HepG2 (cell line): ENCODE results near the gene ZNF235.
"Not testable (repeated sequence)": the region's sequence is repeated elsewhere in the genome, so short reads cannot be mapped to it uniquely, and the experiment has no call there.

Experiments
- BHLHE40 ChIP-seq: IDR thresholded peaks from 2 replicates; pipeline ENCODE4 v1.6.1; 2011; ENCODE audit warnings: low read length, improper control_type of control experiment
- EP300 ChIP-seq, 3 experiments: sonication (generic) in 1 of 3; formaldehyde crosslinking in 1 of 3; IDR thresholded peaks; 2 replicates each; pipeline versions ENCODE4 v1.5.1 to v1.6.1; 2011 to 2020; ENCODE audit warnings: low read depth in 2 of 3, low read length in 2 of 3, borderline replicate concordance in 1 of 3, improper control_type of control experiment in 1 of 3, mild to moderate bottlenecking in 1 of 3, missing genetic modification reagents in 1 of 3, moderate library complexity in 1 of 3
- NR2F2 ChIP-seq: IDR thresholded peaks from 2 replicates; pipeline ENCODE4 v1.6.1; 2012; ENCODE audit warnings: low read depth, inconsistent platforms, borderline replicate concordance
- PAWR ChIP-seq: sonication (generic); formaldehyde crosslinking; IDR thresholded peaks from 2 replicates; pipeline ENCODE4 v1.4.0; 2020; ENCODE audit warnings: missing genetic modification reagents, mild to moderate bottlenecking, borderline replicate concordance
- REST ChIP-seq, 2 experiments: IDR thresholded peaks; 2 replicates each; pipeline ENCODE4 v1.6.1; 2011 to 2012; ENCODE audit warnings: low read length in 2 of 2, borderline replicate concordance in 1 of 2, low read depth in 1 of 2, mild to moderate bottlenecking in 1 of 2, moderate library complexity in 1 of 2
- RNF2 ChIP-seq: fragments of 450-650 bp; conservative IDR thresholded peaks from 2 replicates; pipeline ENCODE4 v1.6.1; 2016; ENCODE audit warnings: low read depth
- ZNF138 ChIP-seq: sonication (generic); formaldehyde crosslinking; IDR thresholded peaks from 2 replicates; pipeline ENCODE4 v1.5.0; 2020; ENCODE audit warnings: mild to moderate bottlenecking, low read depth, missing genetic modification reagents
- ZNF207 ChIP-seq: fragments of 450-650 bp; IDR thresholded peaks from 2 replicates; pipeline ENCODE4 v1.6.1; 2016; ENCODE audit warnings: antibody characterized with exemption, borderline replicate concordance
- ZNF777 ChIP-seq: sonication (generic); formaldehyde crosslinking; IDR thresholded peaks from 2 replicates; pipeline ENCODE4 v1.4.0; 2020; ENCODE audit warnings: missing genetic modification reagents
- ZNF883 ChIP-seq: sonication (generic); formaldehyde crosslinking; IDR thresholded peaks from 2 replicates; pipeline ENCODE4 v1.5.1; 2020; ENCODE audit warnings: mild to moderate bottlenecking, missing genetic modification reagents; ENCODE audit errors: not compliant biosample characterization

DNA sequence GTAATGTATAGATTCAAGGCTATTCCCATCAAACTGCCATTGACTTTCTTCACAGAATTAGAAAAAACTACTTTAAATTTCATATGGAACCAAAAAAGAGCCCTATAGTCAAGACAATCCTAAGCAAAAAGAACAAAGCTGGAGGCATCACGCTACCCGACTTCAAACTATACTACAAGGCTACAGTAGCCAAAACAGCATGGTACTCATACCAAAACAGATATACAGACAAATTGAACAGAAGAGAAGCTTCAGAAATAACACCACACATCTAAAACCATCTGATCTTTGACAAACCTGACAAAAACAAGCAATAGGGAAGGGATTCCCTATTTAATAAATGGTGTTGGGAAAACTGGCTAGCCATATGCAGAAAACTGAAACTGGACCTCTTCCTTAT, 52.5 kb downstream of the ZNF235 start:
- TF ChIP-seq ZNF138; ZNF777 (CRISPR knock-in tag); EP300 (IDR thresholded peaks at IDR 0.05; ENCODE audit: low read depth in 2 of 2, low read length in 2 of 2); EP300 (CRISPR knock-in tag; IDR thresholded peaks at IDR 0.05; ENCODE audit: borderline replicate concordance); NR2F2; REST (IDR thresholded peaks at IDR 0.05; ENCODE audit: borderline replicate concordance in 1 of 2, low read depth in 1 of 2, low read length in 2 of 2); ZNF207; BHLHE40; ZNF883 (CRISPR knock-in tag); RNF2; PAWR: not testable (repeated sequence)
